Spleen (tissue), 11 donors: ENCODE data around the gene IL36A. TPM values are rescaled to one million over a fixed set of nuclear protein-coding genes. Genes with fewer than 3 reads are reported as not detected.

ENCODE experiments used
- DNase-seq: peaks from one replicate; pipeline ENCODE4 v3.0.0-alpha.2; 2020
- H3K27ac ChIP-seq, 8 donors: fragments of 200-600 bp; sonication (generic) in 7 of 8; 1 replicate in 4 of 8; 2 replicates in 4 of 8; pipeline versions ENCODE4 v1.5.0 to v1.8.0; 2016 to 2021; ENCODE audit warnings: inconsistent platforms in 4 of 8, mild to moderate bottlenecking in 4 of 8, moderate library complexity in 1 of 8
- H3K27me3 ChIP-seq, 7 donors: fragments of 200-600 bp; sonication (generic) in 6 of 7; replicated peaks in 1 of 7; 1 replicate in 4 of 7; 2 replicates in 3 of 7; pipeline versions ENCODE4 v1.5.0 to v1.8.0; 2016 to 2021; ENCODE audit warnings: inconsistent platforms in 3 of 7, mild to moderate bottlenecking in 1 of 7
- H3K36me3 ChIP-seq, 6 donors: fragments of 200-600 bp; sonication (generic) in 5 of 6; 1 replicate in 4 of 6; 2 replicates in 2 of 6; pipeline versions ENCODE4 v1.5.0 to v1.8.0; 2016 to 2021; ENCODE audit warnings: inconsistent platforms in 2 of 6
- H3K4me1 ChIP-seq, 6 donors: fragments of 200-600 bp; sonication (generic) in 5 of 6; 1 replicate in 3 of 6; 2 replicates in 3 of 6; pipeline versions ENCODE4 v1.5.0 to v1.8.0; 2016 to 2021; ENCODE audit warnings: inconsistent platforms in 3 of 6
- H3K4me3 ChIP-seq, 8 donors: fragments of 200-600 bp; sonication (generic) in 7 of 8; 1 replicate in 4 of 8; 2 replicates in 4 of 8; pipeline versions ENCODE4 v1.5.0 to v1.8.0; 2016 to 2021; ENCODE audit warnings: inconsistent platforms in 4 of 8, mild to moderate bottlenecking in 4 of 8, moderate library complexity in 2 of 8
- H3K9me3 ChIP-seq, 8 donors: fragments of 200-600 bp; sonication (generic) in 7 of 8; 1 replicate in 4 of 8; 2 replicates in 4 of 8; pipeline versions ENCODE4 v1.5.0 to v1.8.0; 2016 to 2021; ENCODE audit warnings: inconsistent platforms in 4 of 8
- CTCF ChIP-seq, 11 experiments: fragments of 200-600 bp in 7 of 11; fragments of 450-650 bp in 4 of 11; sonication (generic) in 4 of 11; IDR thresholded peaks in 8 of 11; conservative IDR thresholded peaks in 3 of 11; 1 replicate in 7 of 11; 2 replicates in 4 of 11; pipeline versions ENCODE4 v1.4.0 to v1.8.0; 2016 to 2021; ENCODE audit warnings: antibody characterized with exemption in 11 of 11, inconsistent platforms in 4 of 11, mild to moderate bottlenecking in 1 of 11
- POLR2A ChIP-seq, 3 donors: fragments of 450-650 bp; IDR thresholded peaks; one replicate each; pipeline ENCODE4 v1.5.1; 2017; ENCODE audit warnings: antibody characterized with exemption in 3 of 3, mild to moderate bottlenecking in 1 of 3
- POLR2AphosphoS5 ChIP-seq, 3 donors: sonication (generic); formaldehyde crosslinking; IDR thresholded peaks; one replicate each; pipeline ENCODE4 v1.5.1; 2017; ENCODE audit warnings: antibody characterized with exemption in 3 of 3
- WGBS, 5 donors: extraction: QIAGEN DNeasy Blood & Tissue Kit in 3 of 5; methylation state at CpG; one replicate each; pipeline versions ENCODE4 v1.1.5 to v1.1.7; 2013 to 2018; 5-methylcytosine and 5-hydroxymethylcytosine counted together
- intact Hi-C: fragments of 100-400 bp; cut with DNase I; formaldehyde crosslinking; loops from one replicate; pipeline ENCODE4 v1.15.0; 2023; ENCODE audit warnings: low total_unique reads
- polyA plus RNA-seq, 3 donors: library from polyadenylated mRNA; stranded (reverse); fragments of 200-250 nt; gene quantifications; one replicate each; pipeline ENCODE4 v1.2.1, GENCODE V29; 2013
- total RNA-seq, 7 donors: library from RNA; depleted of rRNA in 3 of 7; stranded (reverse); fragments of >200 nt in 3 of 7; fragmentation: NEBNext Ultra II Directional in 4 of 7; extraction: Animal tissue kit (Norgen Biotek cat#: 25700) in 4 of 7; gene quantifications; one replicate each; pipeline versions ENCODE4 v1.1.0 to v1.2.1, GENCODE V29; 2016 to 2021
- donor health status: healthy with polysubstance abuse.
- donor health status: DM: no; HTN: no; CAD: no; lungs with moderate emphysema.
- donor health status: DM: no; HTN: no; CAD: no.
- donor health status: Bipolar disorder and iron deficiency.
- donor health status: healthy.
- donor health status: DM: no; HTN: no; CAD: no.
- donor health status: DM: yes; HTN: yes; CAD: no.

IL36A gene
- total and polyA plus RNA-seq, 10 donors: 0.26 TPM; not detected in 9

GRCh38 chr2:113021312-113021711 is 16.1 kb downstream of the IL36A start:
- Histone ChIP-seq H3K4me3 (no peak overlapping the region), H3K4me1 (no peaks in the 10 kb centered on the region), H3K9me3 (peaks cover 0 to 6% (median 0%) of the 10 kb centered on the region in 8 donors), H3K36me3 (no peaks in the 10 kb centered on the region), H3K27ac (no peak overlapping the region), H3K27me3 (peaks cover 0 to 50% (median 0%) of the 10 kb centered on the region in 7 donors)
- intact Hi-C loops: no loop called here
- no peak for TF ChIP-seq POLR2AphosphoS5 (IDR thresholded peaks at IDR 0.05)
- no peak for DNase-seq
- WGBS, 5 donors: 53 to 64% (median 60%) methylated on average over 4 of the region's 4 CpGs

- no peaks in the 10 kb centered on the region for H3K9me3 ChIP-seq
- peaks cover 0 to 66% (median 7%) of the 10 kb centered on the region in 7 donors for H3K27me3 ChIP-seq
- DNase-seq: no peak
- no peak for TF ChIP-seq CTCF (IDR thresholded peaks at IDR 0.05 in 8 of 11, conservative IDR thresholded peaks at IDR 0.05 in 3 of 11)
- no peak for TF ChIP-seq POLR2A (IDR thresholded peaks at IDR 0.05)
- no peak for TF ChIP-seq POLR2AphosphoS5 (IDR thresholded peaks at IDR 0.05)
- no peaks in the 10 kb centered on the region for H3K4me1 ChIP-seq
- no peaks in the 10 kb centered on the region for H3K36me3 ChIP-seq
- 81 to 97% (median 89%) methylated on average over 2 of the region's 2 CpGs for WGBS, 5 donors
- intact Hi-C loops: no loop called here
- H3K4me3 ChIP-seq: no peak overlapping the region
- H3K27ac ChIP-seq: no peak overlapping the region
Observed at GRCh38 chr2:113024764-113025163, 19.5 kb downstream of the IL36A start.

GRCh38 chr2:113025737-113026136 is 20.5 kb downstream of the IL36A start:
- Histone ChIP-seq H3K27me3 (peaks cover 0 to 75% (median 7%) of the 10 kb centered on the region in 7 donors), H3K4me3 (no peak overlapping the region), H3K4me1 (no peaks in the 10 kb centered on the region), H3K9me3 (no peaks in the 10 kb centered on the region), H3K27ac (no peak overlapping the region), H3K36me3 (no peaks in the 10 kb centered on the region)
- WGBS, 5 donors: 47 to 68% (median 52%) methylated on average over 2 of the region's 2 CpGs
- TF ChIP-seq POLR2A (IDR thresholded peaks at IDR 0.05): no peak
- no peak for TF ChIP-seq CTCF (IDR thresholded peaks at IDR 0.05 in 8 of 11, conservative IDR thresholded peaks at IDR 0.05 in 3 of 11)
- TF ChIP-seq POLR2AphosphoS5 (IDR thresholded peaks at IDR 0.05): no peak
- intact Hi-C loops: no loop called here
- DNase-seq: no peak

- WGBS, 5 donors: 74 to 86% (median 84%) methylated on average over 2 of the region's 2 CpGs
- peaks cover 0 to 65% (median 7%) of the 10 kb centered on the region in 7 donors for H3K27me3 ChIP-seq
- no peak overlapping the region for H3K4me3 ChIP-seq
- H3K27ac ChIP-seq: no peak overlapping the region
- intact Hi-C loops: no loop called here
- TF ChIP-seq POLR2AphosphoS5 (IDR thresholded peaks at IDR 0.05) (no peak), POLR2A (IDR thresholded peaks at IDR 0.05) (no peak), CTCF (IDR thresholded peaks at IDR 0.05 in 8 of 11, conservative IDR thresholded peaks at IDR 0.05 in 3 of 11) (no peak)
- H3K4me1 ChIP-seq: no peaks in the 10 kb centered on the region
- no peaks in the 10 kb centered on the region for H3K36me3 ChIP-seq
- H3K9me3 ChIP-seq: no peaks in the 10 kb centered on the region
- no peak for DNase-seq
Observed at GRCh38 chr2:113027691-113028090, 22.4 kb downstream of the IL36A start.

- 5 to 30% (median 13%) methylated on average over 1 of the region's 1 CpG for WGBS, 5 donors
- intact Hi-C loops: no loop called here
- Histone ChIP-seq H3K4me1 (no peaks in the 10 kb centered on the region), H3K36me3 (no peaks in the 10 kb centered on the region), H3K4me3 (no peak overlapping the region), H3K27me3 (peaks cover 0 to 65% (median 6%) of the 10 kb centered on the region in 7 donors), H3K9me3 (no peaks in the 10 kb centered on the region), H3K27ac (no peak overlapping the region)
- TF ChIP-seq CTCF (IDR thresholded peaks at IDR 0.05 in 8 of 11, conservative IDR thresholded peaks at IDR 0.05 in 3 of 11) (no peak), POLR2AphosphoS5 (IDR thresholded peaks at IDR 0.05) (no peak), POLR2A (IDR thresholded peaks at IDR 0.05) (no peak)
- no peak for DNase-seq
Observed at GRCh38 chr2:113028112-113028511, 22.9 kb downstream of the IL36A start.
